ENCODE measurements around the gene FOXQ1. TPM values are rescaled to one million over a fixed set of nuclear protein-coding genes. Genes with fewer than 3 reads are reported as not detected.

The FOXQ1 gene
- not detected in 2 replicates for total RNA-seq (2014; rRNA removed; shearing (Covaris generic))

GRCh38 chr6:1311400-1312202, at the start of gene FOXQ1:
FOXQ1 (plus strand) TSS chr6:1312098; CDS start chr6:1312705, 607 bp downstream.

Other genes starting within 250 kb of the FOXQ1 start
- gene FOXF2, start 77.5 kb downstream of the FOXQ1 start, total RNA-seq (2014; rRNA removed; shearing (Covaris generic)), result 3.1 and 3.8 TPM in 2 replicates